Endothelial cell of umbilical vein (primary cell): ENCODE results near the gene TRIM14. TPM values are rescaled to one million over a fixed set of nuclear protein-coding genes. Genes with fewer than 3 reads are reported as not detected.

Experiments used
- BruUV-seq: library from RNA; stranded (reverse); fragments of 400-500 nt; replicated peaks from 2 replicates; lab custom pipeline; 2021; lab: Mats Ljungman, UMichigan
- CTCF ChIA-PET: fragments of 300-600, 350-600 bp; sonication (Branson Sonifier 250); formaldehyde crosslinking; loops from one replicate; lab custom pipeline; 2021; ENCODE audit warnings: antibody characterized with exemption, inconsistent platforms; lab: Charles Lee
- POLR2A ChIA-PET: fragments of 300-600, 350-600 bp; sonication (Branson Sonifier 250); formaldehyde crosslinking; loops from one replicate; lab custom pipeline; 2021; ENCODE audit warnings: antibody characterized with exemption, inconsistent platforms; lab: Charles Lee
- DNase-seq: peaks from one replicate; pipeline ENCODE4 v3.0.0-alpha.2; 2011; ENCODE audit warnings: low read depth, low spot score
- FAIRE-seq: peaks from 2 replicates; lab custom pipeline; 2011; peaks lifted over from hg19 to GRCh38; lab: Jason Lieb, UNC
- H2AFZ ChIP-seq: 2 replicates; pipeline ENCODE4 v1.6.0; 2012; ENCODE audit warnings: low read depth, low read length, control low read depth, inconsistent platforms
- H3K27ac ChIP-seq: 2 replicates; pipeline ENCODE4 v1.5.1; 2011; ENCODE audit warnings: low read depth, mild to moderate bottlenecking, control low read depth, low read length, moderate library complexity; ENCODE audit not compliant: insufficient read depth
- H3K27me3 ChIP-seq, 2 experiments: 2 replicates each; pipeline versions ENCODE4 v1.6.0 to v1.6.1; 2011; ENCODE audit warnings: low read length in 2 of 2, mixed read lengths in 1 of 2; ENCODE audit not compliant: control insufficient read depth in 2 of 2, insufficient read depth in 2 of 2
- H3K36me3 ChIP-seq, 2 experiments: 2 replicates in 1 of 2; 3 replicates in 1 of 2; pipeline ENCODE4 v1.5.1; 2011; ENCODE audit warnings: low read length in 2 of 2, mild to moderate bottlenecking in 1 of 2, moderate library complexity in 1 of 2; ENCODE audit not compliant: control insufficient read depth in 2 of 2, insufficient read depth in 2 of 2; ENCODE audit errors: extremely low read depth in 1 of 2
- H3K4me1 ChIP-seq: 3 replicates; pipeline ENCODE4 v1.5.1; 2011; ENCODE audit warnings: mild to moderate bottlenecking, low read length; ENCODE audit not compliant: control insufficient read depth, insufficient read depth; ENCODE audit errors: extremely low read depth
- H3K4me2 ChIP-seq: 2 replicates; pipeline ENCODE4 v1.6.1; 2011; ENCODE audit warnings: low read length, control low read depth, mixed read lengths; ENCODE audit not compliant: insufficient read depth
- H3K4me3 ChIP-seq, 3 experiments: fragments of 200-600 bp in 1 of 3; sonication (generic), shearing (Covaris generic) in 1 of 3; replicated peaks in 1 of 3; 2 replicates each; pipeline ENCODE4 v1.5.1; 2011 to 2016; ENCODE audit warnings: control low read depth in 3 of 3, low read length in 3 of 3, mild to moderate bottlenecking in 2 of 3, inconsistent platforms in 1 of 3, low read depth in 1 of 3, moderate library complexity in 1 of 3; ENCODE audit not compliant: insufficient read depth in 1 of 3
- H3K79me2 ChIP-seq: 2 replicates; pipeline ENCODE4 v1.6.0; 2012; ENCODE audit warnings: low read length, inconsistent platforms; ENCODE audit not compliant: control insufficient read depth, insufficient read depth
- H3K9ac ChIP-seq: replicated peaks from 2 replicates; pipeline ENCODE3; 2011; ENCODE audit warnings: low read length, control low read depth; ENCODE audit not compliant: insufficient read depth; ENCODE audit errors: extremely low read depth
- H3K9me1 ChIP-seq: replicated peaks from 3 replicates; pipeline ENCODE4 v1.6.0; 2011; ENCODE audit warnings: mild to moderate bottlenecking, low read length; ENCODE audit not compliant: control insufficient read depth, insufficient read depth; ENCODE audit errors: extremely low read depth
- H3K9me3 ChIP-seq: replicated peaks from 2 replicates; pipeline ENCODE4 v1.5.1; 2012; ENCODE audit warnings: low read length, inconsistent platforms; ENCODE audit not compliant: control insufficient read depth, insufficient read depth
- H4K20me1 ChIP-seq: replicated peaks from 2 replicates; pipeline ENCODE3; 2011; ENCODE audit warnings: mild to moderate bottlenecking, low read length; ENCODE audit not compliant: control insufficient read depth, insufficient read depth; ENCODE audit errors: extremely low read depth
- CTCF ChIP-seq, 2 donors: IDR thresholded peaks; 1 replicate in 1 of 2; 2 replicates in 1 of 2; pipeline ENCODE4 v1.5.1; 2011; ENCODE audit warnings: low read length in 2 of 2, mild to moderate bottlenecking in 2 of 2, moderate library complexity in 2 of 2, control low read depth in 1 of 2, inconsistent platforms in 1 of 2, low read depth in 1 of 2; ENCODE audit not compliant: insufficient read depth in 1 of 2; ENCODE audit errors: extremely low read depth in 1 of 2
- EZH2 ChIP-seq: IDR thresholded peaks from 2 replicates; pipeline ENCODE4 v1.6.1; 2012; ENCODE audit warnings: borderline replicate concordance, low read depth, mild to moderate bottlenecking, moderate library complexity, low read length, inconsistent platforms; ENCODE audit not compliant: severe bottlenecking
- FOS ChIP-seq: IDR thresholded peaks from 2 replicates; pipeline ENCODE4 v1.6.1; 2011; ENCODE audit warnings: mild to moderate bottlenecking, low read length, moderate library complexity, borderline replicate concordance; ENCODE audit not compliant: insufficient read depth
- GATA2 ChIP-seq: IDR thresholded peaks from 2 replicates; pipeline ENCODE4 v1.7.0; 2011; ENCODE audit warnings: low read depth, mild to moderate bottlenecking, moderate library complexity, mixed read lengths, low read length; ENCODE audit not compliant: insufficient read length, insufficient read depth
- JUN ChIP-seq: IDR thresholded peaks from 2 replicates; pipeline ENCODE4 v1.6.1; 2011; ENCODE audit warnings: borderline replicate concordance, low read depth; ENCODE audit not compliant: insufficient read length, insufficient read depth
- MYC ChIP-seq: IDR thresholded peaks from one replicate; pipeline ENCODE4 v1.6.1; 2011; ENCODE audit warnings: mild to moderate bottlenecking, low read depth, low read length
- POLR2A ChIP-seq: IDR thresholded peaks from 2 replicates; pipeline ENCODE4 v1.6.1; 2012; ENCODE audit warnings: low read depth, mild to moderate bottlenecking, control low read depth, low read length
- POLR2AphosphoS5 ChIP-seq: IDR thresholded peaks from 2 replicates; pipeline ENCODE4 v1.6.1; 2012; ENCODE audit warnings: low read depth, mild to moderate bottlenecking, control low read depth, low read length, moderate library complexity; ENCODE audit not compliant: insufficient read depth
- dilution Hi-C: fragments of 300-500 bp; cut with MboI; formaldehyde crosslinking; loops from one replicate; pipeline ENCODE4 v1.15.0; 2019; ENCODE audit warnings: low sequenced_read_pairs; ENCODE audit not compliant: extremely low pct_ligation_motif_present
- intact Hi-C: fragments of 100-400 bp; cut with micrococcal nuclease; formaldehyde crosslinking; loops from one replicate; pipeline ENCODE4 v1.10.0; 2022
- polyA plus RNA-seq, 4 experiments: library from polyadenylated mRNA; depleted of rRNA in 3 of 4; stranded (reverse) in 3 of 4; unstranded in 1 of 4; fragments of >200 nt; gene quantifications; 2 replicates each; pipeline versions ENCODE4 v1.2.1 to v1.2.3, GENCODE V29; 2011 to 2012; ENCODE audit warnings: missing spikeins in 1 of 4
- total RNA-seq: library from RNA; stranded (reverse); gene quantifications from 2 replicates; pipeline ENCODE4 v1.2.3, GENCODE V29; 2021
- TF ChIP-seq, protein P1 (sequence below): IDR thresholded peaks from 2 replicates; pipeline ENCODE4 v1.6.1; 2011; ENCODE audit not compliant: insufficient read depth, insufficient read length

Gene TRIM14
- total and polyA plus RNA-seq, 2 donors (not counting 3 experiments of a cell fraction or from before 2014, with no cell fraction given): 4.8 to 10.7 TPM

GRCh38 chr9:98142925-98143481 lies 24.0 kb upstream of the TRIM14 start:
- POLR2A ChIA-PET: no interaction called here
- intact Hi-C loops (no loop called here), dilution Hi-C loops (no loop called here)
- no peak overlapping the region for H3K27ac ChIP-seq
- no peaks in the 10 kb centered on the region for H3K9me3 ChIP-seq
- no peaks in the 10 kb centered on the region for H3K36me3 ChIP-seq
- no peak overlapping the region for H3K4me3 ChIP-seq
- H4K20me1 ChIP-seq: no peaks in the 10 kb centered on the region
- no peak overlapping the region for H2AFZ ChIP-seq
- H3K79me2 ChIP-seq: no peaks in the 10 kb centered on the region
- no peak overlapping the region for H3K9ac ChIP-seq
- no peaks in the 10 kb centered on the region for H3K9me1 ChIP-seq
- H3K4me2 ChIP-seq: no peak overlapping the region
- TF ChIP-seq CTCF (IDR thresholded peaks at IDR 0.05; ENCODE audit: extremely low read depth in 1 of 2, insufficient read depth in 1 of 2, low read depth in 1 of 2, low read length in 2 of 2) (no peak), MYC (no peak), EZH2 (no peak), JUN (no peak), POLR2AphosphoS5 (no peak), POLR2A (no peak), FOS (no peak), GATA2 (no peak)
- TF ChIP-seq, protein P1, sequence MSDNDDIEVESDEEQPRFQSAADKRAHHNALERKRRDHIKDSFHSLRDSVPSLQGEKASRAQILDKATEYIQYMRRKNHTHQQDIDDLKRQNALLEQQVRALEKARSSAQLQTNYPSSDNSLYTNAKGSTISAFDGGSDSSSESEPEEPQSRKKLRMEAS: no peak
- CTCF ChIA-PET: interaction anchor here (1.1 kb wide), 1 partner anchor 49 kb away, joined by 3 read pairs; the partner anchor contains the start of gene CORO2A
- no TSS peak for BruUV-seq
- no peaks in the 10 kb centered on the region for H3K4me1 ChIP-seq
- FAIRE-seq: no peak
- no peak for DNase-seq
- H3K27me3 ChIP-seq: peaks cover 0 to 2% of the 10 kb centered on the region in 2 experiments
